GM18873 (cell line): ENCODE results near the gene TOX2.

Experiments
- ATAC-seq: cut with Tn5 transposase; IDR thresholded peaks from one replicate; pipeline ENCODE4 v1.9.1; 2021; ENCODE audit warnings: mild to moderate bottlenecking, moderate library complexity, moderate number of reproducible peaks; ENCODE audit not compliant: unreplicated experiment, low FRiP score

TOX2 gene

DNA sequence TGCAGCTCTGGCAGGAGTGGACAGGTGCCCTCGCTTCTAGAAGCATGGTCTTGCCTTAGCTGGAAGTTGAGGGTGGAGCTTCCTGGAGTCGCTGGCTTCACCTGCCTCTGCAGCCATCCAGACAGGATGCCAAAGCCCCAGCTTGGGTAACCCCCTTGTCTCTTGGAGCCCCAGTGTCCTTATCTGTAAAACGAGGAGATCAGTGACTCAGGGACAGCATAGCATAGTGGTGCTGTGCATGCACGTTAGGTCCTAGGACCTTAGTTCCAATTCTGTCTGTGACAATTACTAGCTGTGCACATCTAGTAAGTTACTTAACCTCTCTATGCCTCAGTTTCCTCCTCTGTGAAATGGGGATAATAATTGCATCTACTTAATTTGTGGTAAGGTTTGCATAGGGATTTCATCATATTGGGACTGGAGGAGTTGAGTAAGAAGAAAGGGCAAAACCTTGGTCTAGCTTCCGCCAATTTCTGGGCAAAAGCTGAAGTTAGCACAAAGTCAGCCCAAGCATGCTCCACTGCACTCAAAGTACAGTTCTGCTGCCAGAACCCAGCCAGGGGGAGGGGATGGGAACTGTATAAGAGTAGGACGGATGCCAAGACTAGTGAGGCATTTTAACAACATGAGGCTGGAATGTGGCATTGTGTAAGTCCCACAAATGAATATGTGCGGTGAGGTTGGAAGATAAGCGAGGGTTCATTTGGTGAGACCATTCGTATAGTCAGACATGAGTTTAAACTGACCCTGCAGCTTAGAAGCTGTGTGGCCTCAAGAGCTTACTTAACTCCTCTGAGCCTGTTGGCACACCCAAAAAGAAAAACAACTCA, 24.5 kb downstream of the TOX2 start:
- ATAC-seq, result no peak

DNA sequence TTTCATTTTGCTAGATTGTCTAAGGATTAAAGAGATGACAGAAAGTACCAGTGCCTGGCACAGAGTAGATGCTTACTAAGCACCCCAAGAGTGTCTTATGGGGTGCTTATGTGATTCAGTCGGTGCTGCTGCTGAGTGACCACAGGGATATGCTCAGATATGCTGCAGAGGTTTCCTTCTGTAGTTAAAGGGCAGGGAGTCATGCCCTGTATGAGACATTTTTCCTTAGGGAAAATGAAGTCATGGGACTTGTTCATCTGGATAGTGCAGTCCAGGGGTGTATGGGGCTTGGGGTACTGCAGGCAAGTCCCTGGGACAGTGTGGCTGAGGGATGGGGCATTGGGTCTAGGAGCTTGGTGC, 25.1 kb downstream of the TOX2 start:
- ATAC-seq, result no peak

- no peak for ATAC-seq
These were observed 26.0 kb downstream of the TOX2 start for GRCh38 chr20:43940518-43941225.

- ATAC-seq, result no peak
These were observed 27.0 kb downstream of the TOX2 start for GRCh38 chr20:43941476-43942200.

GRCh38 chr20:43942201-43942590, 27.5 kb downstream of the TOX2 start:
- no peak for ATAC-seq

- no peak for ATAC-seq
These were observed 28.1 kb downstream of the TOX2 start for GRCh38 chr20:43942667-43943285.

GRCh38 chr20:43943725-43944124, 29.1 kb downstream of the TOX2 start:
- no peak for ATAC-seq

- no peak for ATAC-seq
These were observed 30.1 kb downstream of the TOX2 start for GRCh38 chr20:43944653-43945235.

GRCh38 chr20:43945391-43946205, 30.9 kb downstream of the TOX2 start:
- no peak for ATAC-seq

- ATAC-seq, result no peak
These were observed 31.5 kb downstream of the TOX2 start for GRCh38 chr20:43946206-43946491.

DNA sequence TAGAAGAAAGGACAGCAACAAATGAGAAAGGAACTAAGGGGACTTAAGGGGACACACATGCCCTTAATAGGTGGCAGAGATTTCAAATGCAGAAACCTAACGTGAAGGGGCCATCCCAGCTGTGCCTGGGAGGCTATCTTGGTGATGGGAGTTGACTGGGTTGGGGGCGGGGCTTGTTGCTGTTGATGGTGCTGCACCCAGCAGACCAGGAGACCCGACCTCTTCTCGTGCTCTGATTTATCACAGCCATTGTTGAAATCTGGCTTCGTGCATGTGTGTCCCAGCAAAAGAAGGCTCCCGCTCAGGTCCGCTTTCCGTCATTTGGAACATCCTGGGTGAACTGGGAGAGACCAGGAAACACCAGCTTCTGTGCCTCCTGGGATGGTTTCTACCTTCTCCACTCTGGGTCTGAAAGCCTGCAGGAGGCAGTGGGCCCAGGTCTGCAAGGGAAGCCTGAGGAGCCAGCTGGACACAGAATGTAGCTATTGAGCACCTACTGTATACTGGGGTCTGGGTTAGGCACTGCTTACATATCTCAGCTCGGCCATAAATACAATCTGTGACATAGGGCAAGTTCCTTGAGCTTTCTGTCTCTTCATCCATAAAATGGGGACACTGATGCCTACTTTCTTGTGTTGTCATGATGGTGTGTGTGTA, 32.1 kb downstream of the TOX2 start:
- no peak for ATAC-seq

GRCh38 chr20:43947316-43947710, 32.7 kb downstream of the TOX2 start:
- ATAC-seq, result no peak

GRCh38 chr20:43948455-43948854, 33.8 kb downstream of the TOX2 start:
- no peak for ATAC-seq

DNA sequence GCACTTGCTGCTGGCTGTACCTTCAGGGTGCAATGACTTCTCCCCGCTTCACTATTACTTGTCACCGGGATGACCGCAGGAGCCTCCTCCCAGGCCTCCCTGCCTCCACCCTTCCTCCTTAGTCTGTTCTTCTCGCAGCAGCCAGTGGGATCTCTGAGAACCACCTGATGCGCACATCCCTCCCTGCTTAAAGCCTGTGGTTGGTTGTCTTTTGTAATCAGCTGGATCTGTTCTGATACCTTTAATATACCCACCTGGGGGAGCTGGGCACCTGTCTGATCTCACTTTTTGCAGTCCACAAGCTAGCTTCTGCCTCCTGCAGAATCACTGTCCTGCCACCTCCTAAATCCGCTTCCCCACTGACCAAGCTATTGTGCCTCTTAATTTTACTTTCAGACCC, 34.6 kb downstream of the TOX2 start:
- no peak for ATAC-seq

DNA sequence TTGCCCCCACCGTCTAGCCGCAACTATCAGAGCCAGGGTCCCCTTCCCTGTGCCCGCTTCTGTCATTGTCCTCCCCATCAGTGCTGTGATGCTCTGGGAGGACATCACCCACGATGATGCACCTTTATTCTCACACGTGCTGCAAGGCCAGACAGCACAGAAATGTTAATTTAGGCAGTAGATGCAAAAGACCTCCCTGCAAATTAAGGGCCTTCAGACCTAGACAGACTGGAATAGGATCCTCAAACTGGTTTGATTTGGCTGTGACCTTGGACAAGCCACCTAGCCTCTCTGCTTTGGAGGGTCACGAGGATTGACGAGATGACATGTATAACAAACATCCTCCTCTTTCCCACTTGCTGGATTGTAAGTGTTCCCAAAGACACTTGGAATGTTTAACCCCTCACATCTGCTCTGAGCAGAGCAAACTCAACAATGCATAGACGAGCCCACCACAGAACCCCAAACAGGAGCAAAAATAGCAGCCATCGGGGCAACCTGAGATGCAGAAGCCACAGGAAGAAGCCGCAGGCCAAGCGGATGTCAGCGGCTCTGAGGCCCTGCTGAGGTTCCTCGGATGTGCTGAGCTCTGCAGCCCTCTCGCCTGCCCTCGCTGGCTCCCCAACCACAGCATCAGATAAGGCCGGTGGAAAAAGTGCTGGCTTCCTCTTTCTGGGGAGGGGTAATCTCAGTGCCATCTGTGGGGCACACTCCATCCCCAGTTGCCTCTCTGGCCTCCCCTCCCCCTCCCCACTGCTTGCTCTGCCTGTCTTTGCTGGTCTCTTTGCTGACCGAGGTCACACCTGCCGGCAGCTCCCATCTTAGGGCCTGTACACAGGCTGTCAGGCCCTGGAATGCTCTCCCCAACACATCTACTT, 35.3 kb downstream of the TOX2 start:
- no peak for ATAC-seq

- no peak for ATAC-seq
These were observed 39.4 kb downstream of the TOX2 start for GRCh38 chr20:43953919-43954592.

DNA sequence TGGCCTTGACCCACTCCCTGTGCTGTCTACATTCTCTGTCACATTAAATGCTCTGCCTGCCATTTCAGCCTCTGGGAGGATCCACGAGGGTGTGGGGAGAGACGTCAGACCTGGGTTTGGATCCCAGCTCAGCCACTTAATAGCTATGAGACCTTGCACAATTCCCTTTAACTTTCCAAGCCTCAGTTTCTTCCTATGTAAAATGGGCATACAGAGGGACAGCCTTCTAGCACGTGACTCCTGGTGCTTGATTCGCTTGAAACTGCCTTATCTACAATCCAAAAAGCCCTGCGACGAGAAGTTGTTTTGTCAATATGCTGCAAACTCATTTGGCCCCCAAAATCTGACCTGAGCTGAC, 40.0 kb downstream of the TOX2 start:
- no peak for ATAC-seq
